Measurements from ENCODE around the gene IL6.

DNA sequence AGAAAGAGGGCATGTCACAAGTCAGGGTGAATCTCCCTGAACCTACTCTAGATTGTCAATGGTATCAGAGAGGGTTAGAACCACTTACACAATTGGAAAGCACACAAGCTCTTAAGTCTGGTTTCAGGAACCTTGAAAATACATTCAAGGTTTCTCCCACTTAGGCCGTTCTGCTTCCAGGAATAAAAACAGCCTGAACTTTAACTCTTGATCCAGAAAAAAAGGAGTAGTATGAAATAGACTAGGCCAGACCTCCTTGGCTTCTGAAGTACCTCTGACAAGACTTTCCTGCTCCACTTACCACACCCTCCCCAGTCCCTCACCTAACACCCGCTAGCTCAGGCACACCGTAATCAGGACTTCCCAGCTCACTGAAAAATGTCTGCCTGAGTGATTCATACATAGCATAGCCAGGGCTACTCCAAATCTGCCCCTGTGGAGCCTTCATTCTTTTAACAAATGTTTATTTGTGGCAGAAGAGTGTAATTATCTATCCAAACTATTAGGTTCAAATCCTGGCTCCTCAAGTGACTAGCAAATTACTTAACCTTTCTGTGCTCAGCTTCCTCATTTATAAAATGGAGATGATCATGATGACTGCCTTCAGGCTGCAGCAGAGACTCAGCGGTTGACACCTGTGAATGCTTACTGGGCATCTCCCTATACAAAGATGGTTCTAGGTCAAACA, 30.3 kb upstream of the IL6 start:
- TF ChIP-seq, protein P1, sequence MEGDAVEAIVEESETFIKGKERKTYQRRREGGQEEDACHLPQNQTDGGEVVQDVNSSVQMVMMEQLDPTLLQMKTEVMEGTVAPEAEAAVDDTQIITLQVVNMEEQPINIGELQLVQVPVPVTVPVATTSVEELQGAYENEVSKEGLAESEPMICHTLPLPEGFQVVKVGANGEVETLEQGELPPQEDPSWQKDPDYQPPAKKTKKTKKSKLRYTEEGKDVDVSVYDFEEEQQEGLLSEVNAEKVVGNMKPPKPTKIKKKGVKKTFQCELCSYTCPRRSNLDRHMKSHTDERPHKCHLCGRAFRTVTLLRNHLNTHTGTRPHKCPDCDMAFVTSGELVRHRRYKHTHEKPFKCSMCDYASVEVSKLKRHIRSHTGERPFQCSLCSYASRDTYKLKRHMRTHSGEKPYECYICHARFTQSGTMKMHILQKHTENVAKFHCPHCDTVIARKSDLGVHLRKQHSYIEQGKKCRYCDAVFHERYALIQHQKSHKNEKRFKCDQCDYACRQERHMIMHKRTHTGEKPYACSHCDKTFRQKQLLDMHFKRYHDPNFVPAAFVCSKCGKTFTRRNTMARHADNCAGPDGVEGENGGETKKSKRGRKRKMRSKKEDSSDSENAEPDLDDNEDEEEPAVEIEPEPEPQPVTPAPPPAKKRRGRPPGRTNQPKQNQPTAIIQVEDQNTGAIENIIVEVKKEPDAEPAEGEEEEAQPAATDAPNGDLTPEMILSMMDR (IDR thresholded peaks at IDR 0.05; ENCODE audit: control extremely low read depth in 1 of 3, insufficient read depth in 1 of 3, low read depth in 1 of 3, low read length in 3 of 3) = no peak
- TF ChIP-seq RAD21 (IDR thresholded peaks at IDR 0.05 in 1 of 2, conservative IDR thresholded peaks at IDR 0.05 in 1 of 2; ENCODE audit: low read depth in 2 of 2, low read length in 2 of 2) (no peak), POLR2A (IDR thresholded peaks at IDR 0.05; ENCODE audit: control extremely low read depth in 1 of 2, low read depth in 2 of 2, low read length in 2 of 2) (no peak), RFX5 (IDR thresholded peaks at IDR 0.05; ENCODE audit: borderline replicate concordance, low read depth, low read length) (no peak), HDAC2 (IDR thresholded peaks at IDR 0.05; ENCODE audit: borderline replicate concordance in 1 of 2, low read depth in 2 of 2, low read length in 2 of 2) (no peak), NANOG (IDR thresholded peaks at IDR 0.05; ENCODE audit: insufficient read depth, low read depth, low read length, poor library complexity, severe bottlenecking) (no peak), BCL11A (IDR thresholded peaks at IDR 0.05; ENCODE audit: low read depth in 2 of 2, low read length in 2 of 2) (no peak), SP1 (IDR thresholded peaks at IDR 0.05; ENCODE audit: low read depth, low read length) (no peak), JUN (IDR thresholded peaks at IDR 0.05; ENCODE audit: low read depth, low read length) (no peak), JUND (IDR thresholded peaks at IDR 0.05; ENCODE audit: low read length) (no peak), ASH2L (IDR thresholded peaks at IDR 0.05; ENCODE audit: low read length) (no peak), EP300 (IDR thresholded peaks at IDR 0.05; ENCODE audit: borderline replicate concordance in 1 of 2, low read depth in 2 of 2, low read length in 2 of 2) (no peak), TEAD4 (IDR thresholded peaks at IDR 0.05; ENCODE audit: low read depth, low read length) (no peak)
- TF ChIP-seq, protein P2, sequence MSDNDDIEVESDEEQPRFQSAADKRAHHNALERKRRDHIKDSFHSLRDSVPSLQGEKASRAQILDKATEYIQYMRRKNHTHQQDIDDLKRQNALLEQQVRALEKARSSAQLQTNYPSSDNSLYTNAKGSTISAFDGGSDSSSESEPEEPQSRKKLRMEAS (IDR thresholded peaks at IDR 0.05) = no peak
